Vagina (tissue), 2 donors: ENCODE results near the gene EFCAB11.

ENCODE experiments used
- CTCF ChIP-seq, 3 experiments: fragments of 450-650 bp in 2 of 3; fragments of 200-600 bp in 1 of 3; sonication (generic) in 1 of 3; IDR thresholded peaks; one replicate each; pipeline ENCODE4 v1.5.1; 2017 to 2019; ENCODE audit warnings: antibody characterized with exemption in 3 of 3, mild to moderate bottlenecking in 2 of 3, moderate library complexity in 2 of 3
- POLR2A ChIP-seq, 2 donors: fragments of 450-650 bp; IDR thresholded peaks; one replicate each; pipeline ENCODE4 v1.6.1; 2017; ENCODE audit warnings: antibody characterized with exemption in 2 of 2, mild to moderate bottlenecking in 2 of 2, moderate library complexity in 2 of 2

GRCh38 chr14:89955745-89956660, 1.5 kb upstream of the EFCAB11 start, which contains the start of gene TDP1:
- TF ChIP-seq CTCF (IDR thresholded peaks at IDR 0.05) (no peak), POLR2A (IDR thresholded peaks at IDR 0.05) (peak in 1 of 2 donors; percentile 65)
